Stomach smooth muscle (tissue), 2 donors: ENCODE measurements around the gene PALM2AKAP2.

Source experiments
- H3K27ac ChIP-seq: one replicate; pipeline ENCODE4 v1.7.0; 2013; ENCODE audit warnings: mild to moderate bottlenecking, low read length, inconsistent platforms
- H3K27me3 ChIP-seq, 2 donors: one replicate each; pipeline ENCODE4 v1.7.0; 2013; ENCODE audit warnings: low read length in 2 of 2; ENCODE audit not compliant: insufficient read depth in 2 of 2, control insufficient read depth in 1 of 2
- H3K36me3 ChIP-seq, 2 donors: one replicate each; pipeline ENCODE4 v1.7.0; 2013; ENCODE audit warnings: low read length in 2 of 2; ENCODE audit not compliant: control insufficient read depth in 2 of 2, insufficient read depth in 2 of 2
- H3K4me1 ChIP-seq: one replicate; pipeline ENCODE4 v1.7.0; 2013; ENCODE audit warnings: low read length; ENCODE audit not compliant: control insufficient read depth, insufficient read depth
- H3K4me3 ChIP-seq, 2 donors: one replicate each; pipeline ENCODE4 v1.7.0; 2013; ENCODE audit warnings: low read length in 2 of 2
- H3K9ac ChIP-seq, 2 donors: one replicate each; pipeline ENCODE4 v1.7.0; 2013; ENCODE audit warnings: low read length in 2 of 2, mild to moderate bottlenecking in 1 of 2
- H3K9me3 ChIP-seq, 2 donors: one replicate each; pipeline ENCODE4 v1.7.0; 2013; ENCODE audit warnings: low read length in 2 of 2; ENCODE audit not compliant: control insufficient read depth in 2 of 2
- donor health status: healthy.
- donor health status: Pancreatic carcinoma.

The PALM2AKAP2 gene

GRCh38 chr9:109751253-109751652 is 28.7 kb upstream of the PALM2AKAP2 start:
- H3K9ac ChIP-seq, result no peak overlapping the region
- H3K27me3 ChIP-seq, result no peaks in the 10 kb centered on the region
- no peak overlapping the region for H3K4me3 ChIP-seq
- H3K9me3 ChIP-seq, result no peaks in the 10 kb centered on the region
- no peaks in the 10 kb centered on the region for H3K4me1 ChIP-seq
- H3K36me3 ChIP-seq, result no peaks in the 10 kb centered on the region
- H3K27ac ChIP-seq, result no peak overlapping the region

- H3K27ac ChIP-seq, result no peak overlapping the region
- no peaks in the 10 kb centered on the region for H3K4me1 ChIP-seq
- no peaks in the 10 kb centered on the region for H3K27me3 ChIP-seq
- H3K36me3 ChIP-seq, result no peaks in the 10 kb centered on the region
- H3K9me3 ChIP-seq, result no peaks in the 10 kb centered on the region
- H3K9ac ChIP-seq, result no peak overlapping the region
- no peak overlapping the region for H3K4me3 ChIP-seq
Measured at GRCh38 chr9:109753308-109753707, 26.7 kb upstream of the PALM2AKAP2 start.

- no peak overlapping the region for H3K27ac ChIP-seq
- no peak overlapping the region for H3K9ac ChIP-seq
- H3K9me3 ChIP-seq, result no peaks in the 10 kb centered on the region
- H3K4me3 ChIP-seq, result no peak overlapping the region
- no peaks in the 10 kb centered on the region for H3K27me3 ChIP-seq
- no peaks in the 10 kb centered on the region for H3K36me3 ChIP-seq
- no peaks in the 10 kb centered on the region for H3K4me1 ChIP-seq
Measured at GRCh38 chr9:109755040-109755439, 25.0 kb upstream of the PALM2AKAP2 start.

GRCh38 chr9:109759589-109759988 is 20.4 kb upstream of the PALM2AKAP2 start:
- Histone ChIP-seq H3K9ac (no peak overlapping the region), H3K4me3 (no peak overlapping the region), H3K9me3 (no peaks in the 10 kb centered on the region), H3K36me3 (no peaks in the 10 kb centered on the region), H3K27me3 (peaks cover 0 to 5% of the 10 kb centered on the region in 2 donors), H3K4me1 (no peaks in the 10 kb centered on the region), H3K27ac (no peak overlapping the region)

GRCh38 chr9:109765278-109765677 is 14.7 kb upstream of the PALM2AKAP2 start:
- Histone ChIP-seq H3K27ac (no peak overlapping the region), H3K4me1 (no peaks in the 10 kb centered on the region)

GRCh38 chr9:109765830-109766229 is 14.2 kb upstream of the PALM2AKAP2 start:
- Histone ChIP-seq H3K4me3 (no peak overlapping the region), H3K4me1 (no peaks in the 10 kb centered on the region), H3K27me3 (peaks cover 0 to 7% of the 10 kb centered on the region in 2 donors), H3K36me3 (no peaks in the 10 kb centered on the region), H3K9ac (no peak overlapping the region), H3K9me3 (no peaks in the 10 kb centered on the region), H3K27ac (no peak overlapping the region)

More at GRCh38 chr9:109765278-109765677, 14.7 kb upstream of the PALM2AKAP2 start:
- no peaks in the 10 kb centered on the region for H3K36me3 ChIP-seq
- no peak overlapping the region for H3K4me3 ChIP-seq
- no peak overlapping the region for H3K9ac ChIP-seq
- peaks cover 0 to 7% of the 10 kb centered on the region in 2 donors for H3K27me3 ChIP-seq
- no peaks in the 10 kb centered on the region for H3K9me3 ChIP-seq

GRCh38 chr9:109766351-109766750 is 13.6 kb upstream of the PALM2AKAP2 start:
- H3K9ac ChIP-seq, result no peak overlapping the region
- no peaks in the 10 kb centered on the region for H3K36me3 ChIP-seq
- H3K27ac ChIP-seq, result no peak overlapping the region
- H3K4me3 ChIP-seq, result no peak overlapping the region
- H3K9me3 ChIP-seq, result no peaks in the 10 kb centered on the region
- H3K27me3 ChIP-seq, result peaks cover 0 to 7% of the 10 kb centered on the region in 2 donors
- no peaks in the 10 kb centered on the region for H3K4me1 ChIP-seq

- Histone ChIP-seq H3K4me1 (peaks cover 10% of the 10 kb centered on the region), H3K27ac (no peak overlapping the region), H3K27me3 (peaks cover 0 to 7% of the 10 kb centered on the region in 2 donors), H3K4me3 (no peak overlapping the region), H3K9me3 (no peaks in the 10 kb centered on the region), H3K9ac (no peak overlapping the region), H3K36me3 (no peaks in the 10 kb centered on the region)
Measured at GRCh38 chr9:109767404-109767803, 12.6 kb upstream of the PALM2AKAP2 start.

GRCh38 chr9:109767814-109768213 is 12.2 kb upstream of the PALM2AKAP2 start:
- H3K27me3 ChIP-seq, result peaks cover 0 to 7% of the 10 kb centered on the region in 2 donors
- peaks cover 11% of the 10 kb centered on the region for H3K4me1 ChIP-seq
- no peak overlapping the region for H3K9ac ChIP-seq
- no peaks in the 10 kb centered on the region for H3K36me3 ChIP-seq
- H3K9me3 ChIP-seq, result no peaks in the 10 kb centered on the region
- H3K27ac ChIP-seq, result no peak overlapping the region
- H3K4me3 ChIP-seq, result no peak overlapping the region

- Histone ChIP-seq H3K27me3 (peaks cover 0 to 4% of the 10 kb centered on the region in 2 donors), H3K36me3 (no peaks in the 10 kb centered on the region), H3K4me3 (no peak overlapping the region), H3K9ac (no peak overlapping the region), H3K9me3 (no peaks in the 10 kb centered on the region), H3K27ac (no peak overlapping the region), H3K4me1 (peaks cover 11% of the 10 kb centered on the region)
Measured at GRCh38 chr9:109769250-109769649, 10.7 kb upstream of the PALM2AKAP2 start.

- no peaks in the 10 kb centered on the region for H3K9me3 ChIP-seq
- peaks cover 0 to 3% of the 10 kb centered on the region in 2 donors for H3K27me3 ChIP-seq
- H3K9ac ChIP-seq, result no peak overlapping the region
- no peak overlapping the region for H3K27ac ChIP-seq
- H3K36me3 ChIP-seq, result no peaks in the 10 kb centered on the region
- H3K4me3 ChIP-seq, result no peak overlapping the region
- peaks cover 11% of the 10 kb centered on the region for H3K4me1 ChIP-seq
Measured at GRCh38 chr9:109770101-109770500, 9.9 kb upstream of the PALM2AKAP2 start.
